Measurements from ENCODE around the gene CTNNA2.

Gene CTNNA2

DNA sequence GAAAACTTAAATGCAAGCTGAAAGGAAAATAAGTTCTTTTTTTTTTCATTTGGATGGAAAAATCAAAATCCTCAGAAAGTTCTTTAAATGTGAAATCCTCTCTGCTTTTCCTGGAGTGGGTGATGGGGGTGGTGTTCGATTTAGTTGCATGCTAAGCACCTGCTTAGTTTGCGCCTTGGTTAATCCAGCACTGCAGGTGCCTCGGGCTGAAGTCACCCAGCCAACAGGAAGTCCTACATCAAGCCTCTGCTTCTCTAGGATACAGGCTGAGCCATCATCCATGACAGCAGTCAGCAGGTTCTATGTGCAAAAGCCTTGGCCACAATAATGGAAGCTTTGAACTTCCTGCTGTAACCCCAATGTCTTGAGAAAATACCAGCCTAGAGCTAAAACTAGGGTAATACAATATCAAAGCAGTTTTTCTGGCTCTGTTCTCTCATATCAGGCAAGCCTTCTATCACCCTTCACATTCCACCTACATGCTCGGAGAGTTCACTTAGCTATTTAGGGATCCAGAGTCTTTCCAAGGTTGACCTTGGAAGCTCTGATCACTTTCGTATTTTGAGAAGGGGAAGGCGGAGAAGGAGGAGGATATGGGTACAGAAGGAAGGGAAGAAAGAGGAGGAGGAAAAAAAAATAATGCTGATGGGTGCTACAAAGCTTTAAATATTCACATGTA is 907.8 kb downstream of the CTNNA2 start:
- H3K79me2 ChIP-seq (ENCODE audit: insufficient read depth, low read length) = no peaks in the 10 kb centered on the region
- H3K36me3 ChIP-seq (ENCODE audit: insufficient read depth, low read length) = no peaks in the 10 kb centered on the region
- DNase-seq (no peak), ATAC-seq (ENCODE audit: insufficient read depth, low read depth) (no peak)
- H3K4me2 ChIP-seq (ENCODE audit: insufficient read depth, low read length) = no peak overlapping the region
- H3K9me3 ChIP-seq (ENCODE audit: insufficient read depth, low read length, severe bottlenecking) = no peaks in the 10 kb centered on the region
- H2AFZ ChIP-seq (ENCODE audit: low read depth, low read length) = no peak overlapping the region
- H4K20me1 ChIP-seq (ENCODE audit: insufficient read depth, low read length) = no peaks in the 10 kb centered on the region
- no peak overlapping the region for H3K27ac ChIP-seq (ENCODE audit: low read length)
- H3K9ac ChIP-seq (ENCODE audit: low read depth, low read length) = no peak overlapping the region
- H3K4me3 ChIP-seq (ENCODE audit: low read depth in 1 of 2, low read length in 2 of 2) = no peak overlapping the region
- H3K4me1 ChIP-seq (ENCODE audit: insufficient read depth, low read length) = no peaks in the 10 kb centered on the region
- no peak for TF ChIP-seq EZH2 (IDR thresholded peaks at IDR 0.05; ENCODE audit: borderline replicate concordance, low read depth, low read length, severe bottlenecking)
- TF ChIP-seq, protein P1, sequence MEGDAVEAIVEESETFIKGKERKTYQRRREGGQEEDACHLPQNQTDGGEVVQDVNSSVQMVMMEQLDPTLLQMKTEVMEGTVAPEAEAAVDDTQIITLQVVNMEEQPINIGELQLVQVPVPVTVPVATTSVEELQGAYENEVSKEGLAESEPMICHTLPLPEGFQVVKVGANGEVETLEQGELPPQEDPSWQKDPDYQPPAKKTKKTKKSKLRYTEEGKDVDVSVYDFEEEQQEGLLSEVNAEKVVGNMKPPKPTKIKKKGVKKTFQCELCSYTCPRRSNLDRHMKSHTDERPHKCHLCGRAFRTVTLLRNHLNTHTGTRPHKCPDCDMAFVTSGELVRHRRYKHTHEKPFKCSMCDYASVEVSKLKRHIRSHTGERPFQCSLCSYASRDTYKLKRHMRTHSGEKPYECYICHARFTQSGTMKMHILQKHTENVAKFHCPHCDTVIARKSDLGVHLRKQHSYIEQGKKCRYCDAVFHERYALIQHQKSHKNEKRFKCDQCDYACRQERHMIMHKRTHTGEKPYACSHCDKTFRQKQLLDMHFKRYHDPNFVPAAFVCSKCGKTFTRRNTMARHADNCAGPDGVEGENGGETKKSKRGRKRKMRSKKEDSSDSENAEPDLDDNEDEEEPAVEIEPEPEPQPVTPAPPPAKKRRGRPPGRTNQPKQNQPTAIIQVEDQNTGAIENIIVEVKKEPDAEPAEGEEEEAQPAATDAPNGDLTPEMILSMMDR (IDR thresholded peaks at IDR 0.05; ENCODE audit: borderline replicate concordance, extremely low read depth, low read length, poor library complexity, severe bottlenecking) = no peak
- no peaks in the 10 kb centered on the region for H3K27me3 ChIP-seq (ENCODE audit: insufficient read depth, low read length, poor library complexity)

DNA sequence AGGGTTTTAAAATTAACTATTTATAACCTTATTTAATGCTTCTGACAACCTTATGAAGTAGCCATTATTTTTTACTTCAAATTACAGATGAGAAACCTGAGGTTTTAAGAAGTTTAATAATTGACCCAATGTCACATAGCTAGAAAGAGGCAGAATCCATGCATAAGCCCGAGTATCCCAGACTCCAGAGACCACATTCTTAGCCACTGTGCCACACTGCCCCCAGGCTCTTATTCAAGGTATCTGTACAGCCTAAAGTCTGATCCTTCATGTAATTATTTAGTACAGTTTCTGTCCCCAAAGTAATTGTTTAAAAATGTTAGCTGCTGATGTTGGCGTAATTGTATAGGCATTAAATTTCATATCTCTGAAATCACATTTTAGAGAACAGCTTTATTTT is 916.4 kb downstream of the CTNNA2 start:
- TF ChIP-seq, protein P1 (IDR thresholded peaks at IDR 0.05; ENCODE audit: borderline replicate concordance, extremely low read depth, low read length, poor library complexity, severe bottlenecking) = no peak
- no peak for TF ChIP-seq EZH2 (IDR thresholded peaks at IDR 0.05; ENCODE audit: borderline replicate concordance, low read depth, low read length, severe bottlenecking)
- no peak for DNase-seq

DNA sequence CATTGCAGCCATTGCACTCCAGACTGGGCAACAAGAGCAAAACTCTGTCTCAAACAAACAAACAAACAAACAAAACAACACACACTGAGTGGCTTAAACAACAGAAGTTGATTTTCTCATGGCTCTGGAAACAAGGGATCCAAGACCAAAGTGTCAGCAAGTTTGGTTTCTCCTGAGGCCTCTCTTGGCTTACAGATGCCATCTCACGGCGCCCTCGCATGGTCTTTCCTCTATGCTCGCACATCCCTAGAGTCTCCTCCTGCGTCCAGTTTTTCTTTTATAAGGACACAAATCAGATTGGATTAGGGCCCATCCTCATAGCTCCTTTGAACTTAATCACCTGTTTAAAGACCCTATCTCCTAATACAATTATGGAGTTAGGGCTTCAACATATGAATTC is 925.1 kb downstream of the CTNNA2 start:
- H3K36me3 ChIP-seq (ENCODE audit: insufficient read depth, low read length) = no peaks in the 10 kb centered on the region
- no peaks in the 10 kb centered on the region for H3K27me3 ChIP-seq (ENCODE audit: insufficient read depth, low read length, poor library complexity)
- H2AFZ ChIP-seq (ENCODE audit: low read depth, low read length) = no peak overlapping the region
- no peaks in the 10 kb centered on the region for H4K20me1 ChIP-seq (ENCODE audit: insufficient read depth, low read length)
- TF ChIP-seq EZH2 (IDR thresholded peaks at IDR 0.05; ENCODE audit: borderline replicate concordance, low read depth, low read length, severe bottlenecking) = no peak
- TF ChIP-seq, protein P1 (IDR thresholded peaks at IDR 0.05; ENCODE audit: borderline replicate concordance, extremely low read depth, low read length, poor library complexity, severe bottlenecking) = no peak
- H3K9ac ChIP-seq (ENCODE audit: low read depth, low read length) = no peak overlapping the region
- H3K4me3 ChIP-seq (ENCODE audit: low read depth in 1 of 2, low read length in 2 of 2) = no peak overlapping the region
- DNase-seq (no peak), ATAC-seq (ENCODE audit: insufficient read depth, low read depth) (no peak)
- H3K9me3 ChIP-seq (ENCODE audit: insufficient read depth, low read length, severe bottlenecking) = no peaks in the 10 kb centered on the region
- no peaks in the 10 kb centered on the region for H3K79me2 ChIP-seq (ENCODE audit: insufficient read depth, low read length)
- H3K4me2 ChIP-seq (ENCODE audit: insufficient read depth, low read length) = no peak overlapping the region
- H3K4me1 ChIP-seq (ENCODE audit: insufficient read depth, low read length) = no peaks in the 10 kb centered on the region
- H3K27ac ChIP-seq (ENCODE audit: low read length) = no peak overlapping the region

More for the DNA sequence above, 916.4 kb downstream of the CTNNA2 start:
- Histone ChIP-seq H2AFZ (ENCODE audit: low read depth, low read length) (no peak overlapping the region), H3K4me3 (ENCODE audit: low read depth in 1 of 2, low read length in 2 of 2) (no peak overlapping the region), H3K4me1 (ENCODE audit: insufficient read depth, low read length) (no peaks in the 10 kb centered on the region), H3K4me2 (ENCODE audit: insufficient read depth, low read length) (no peak overlapping the region), H3K9me3 (ENCODE audit: insufficient read depth, low read length, severe bottlenecking) (no peaks in the 10 kb centered on the region), H3K79me2 (ENCODE audit: insufficient read depth, low read length) (no peaks in the 10 kb centered on the region), H3K9ac (ENCODE audit: low read depth, low read length) (no peak overlapping the region), H3K27ac (ENCODE audit: low read length) (no peak overlapping the region), H3K36me3 (ENCODE audit: insufficient read depth, low read length) (no peaks in the 10 kb centered on the region), H4K20me1 (ENCODE audit: insufficient read depth, low read length) (no peaks in the 10 kb centered on the region), H3K27me3 (ENCODE audit: insufficient read depth, low read length, poor library complexity) (no peaks in the 10 kb centered on the region)
- no peak for ATAC-seq (ENCODE audit: insufficient read depth, low read depth)
